Prostate gland (tissue), 2 donors: ENCODE measurements around the gene SOX8.

Source experiments
- CTCF ChIP-seq, 4 experiments: fragments of 200-600 bp in 2 of 4; fragments of 450-650 bp in 2 of 4; sonication (generic) in 2 of 4; IDR thresholded peaks; 1 replicate in 3 of 4; 2 replicates in 1 of 4; pipeline ENCODE4 v1.5.1; 2016 to 2019; ENCODE audit warnings: antibody characterized with exemption in 4 of 4, mild to moderate bottlenecking in 2 of 4, moderate library complexity in 2 of 4
- POLR2AphosphoS5 ChIP-seq: sonication (generic); formaldehyde crosslinking; IDR thresholded peaks from one replicate; pipeline ENCODE4 v1.6.1; 2017; ENCODE audit warnings: antibody characterized with exemption

- TF ChIP-seq CTCF (IDR thresholded peaks at IDR 0.05) (no peak), POLR2AphosphoS5 (no peak)
These were observed 28.7 kb downstream of the SOX8 start for GRCh38 chr16:1010251-1010650.
